IPS-15b (cell line): ENCODE data around the gene ZNF219.

Experiments used
- H3K27me3 ChIP-seq: one replicate; pipeline ENCODE4 v1.6.1; 2013; ENCODE audit warnings: low read length; ENCODE audit not compliant: control insufficient read depth, insufficient read depth
- H3K36me3 ChIP-seq: one replicate; pipeline ENCODE4 v1.6.1; 2013; ENCODE audit warnings: low read length; ENCODE audit not compliant: control insufficient read depth, insufficient read depth
- H3K4me1 ChIP-seq: one replicate; pipeline ENCODE4 v1.6.1; 2013; ENCODE audit warnings: mild to moderate bottlenecking, low read length; ENCODE audit not compliant: control insufficient read depth, insufficient read depth
- H3K4me3 ChIP-seq: one replicate; pipeline ENCODE4 v1.5.1; 2013; ENCODE audit warnings: low read depth, low read length
- H3K9ac ChIP-seq: one replicate; pipeline ENCODE4 v1.6.1; 2013; ENCODE audit warnings: low read depth, mild to moderate bottlenecking, low read length
- H3K9me3 ChIP-seq: one replicate; pipeline ENCODE4 v1.6.1; 2013; ENCODE audit warnings: mild to moderate bottlenecking, low read length; ENCODE audit not compliant: control insufficient read depth, insufficient read depth

ZNF219 gene

DNA sequence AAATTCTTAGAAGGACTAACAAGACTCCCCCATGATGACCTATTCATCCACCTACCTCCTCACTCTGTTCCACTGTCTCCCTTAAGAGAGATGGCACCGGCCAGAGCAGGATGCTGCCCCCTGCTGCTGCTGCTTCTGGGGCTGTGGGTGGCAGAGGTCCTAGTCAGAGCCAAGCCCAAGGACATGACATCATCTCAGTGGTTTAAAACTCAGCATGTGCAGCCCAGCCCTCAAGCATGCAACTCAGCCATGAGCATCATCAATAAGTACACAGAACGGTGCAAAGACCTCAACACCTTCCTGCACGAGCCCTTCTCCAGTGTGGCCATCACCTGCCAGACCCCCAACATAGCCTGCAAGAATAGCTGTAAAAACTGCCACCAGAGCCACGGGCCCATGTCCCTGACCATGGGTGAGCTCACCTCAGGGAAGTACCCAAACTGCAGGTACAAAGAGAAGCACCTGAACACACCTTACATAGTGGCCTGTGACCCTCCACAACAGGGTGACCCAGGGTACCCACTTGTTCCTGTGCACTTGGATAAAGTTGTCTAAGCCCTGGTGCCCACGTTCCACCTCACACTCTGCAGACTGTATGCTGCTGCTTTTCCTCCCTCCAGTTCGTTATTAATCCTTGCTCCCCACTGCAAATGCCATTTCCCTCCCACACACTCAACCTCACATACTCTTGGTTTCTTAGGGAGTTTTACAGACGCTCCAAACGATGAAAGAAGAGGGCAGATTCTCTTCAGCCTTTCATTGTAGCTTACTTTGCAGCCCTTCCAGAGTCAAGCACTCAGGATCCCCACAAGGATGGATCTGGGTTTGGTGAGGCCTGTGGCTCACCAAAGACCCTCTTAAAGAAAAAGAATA is 40.4 kb downstream of the ZNF219 start, which contains the start of gene RNASE8:
RNASE8 (plus strand) TSS at position 20 of the 873 bp plus-strand sequence; CDS start at position 91, 71 bp downstream.
- Histone ChIP-seq H3K9ac (no peak within 1 kb of the TSS), H3K4me3 (no peak within 1 kb of the TSS), H3K9me3 (no peaks in the 10 kb centered on the region), H3K4me1 (no peaks in the 10 kb centered on the region), H3K36me3 (no peaks in the 10 kb centered on the region), H3K27me3 (peaks cover 3% of the 10 kb centered on the region)

DNA sequence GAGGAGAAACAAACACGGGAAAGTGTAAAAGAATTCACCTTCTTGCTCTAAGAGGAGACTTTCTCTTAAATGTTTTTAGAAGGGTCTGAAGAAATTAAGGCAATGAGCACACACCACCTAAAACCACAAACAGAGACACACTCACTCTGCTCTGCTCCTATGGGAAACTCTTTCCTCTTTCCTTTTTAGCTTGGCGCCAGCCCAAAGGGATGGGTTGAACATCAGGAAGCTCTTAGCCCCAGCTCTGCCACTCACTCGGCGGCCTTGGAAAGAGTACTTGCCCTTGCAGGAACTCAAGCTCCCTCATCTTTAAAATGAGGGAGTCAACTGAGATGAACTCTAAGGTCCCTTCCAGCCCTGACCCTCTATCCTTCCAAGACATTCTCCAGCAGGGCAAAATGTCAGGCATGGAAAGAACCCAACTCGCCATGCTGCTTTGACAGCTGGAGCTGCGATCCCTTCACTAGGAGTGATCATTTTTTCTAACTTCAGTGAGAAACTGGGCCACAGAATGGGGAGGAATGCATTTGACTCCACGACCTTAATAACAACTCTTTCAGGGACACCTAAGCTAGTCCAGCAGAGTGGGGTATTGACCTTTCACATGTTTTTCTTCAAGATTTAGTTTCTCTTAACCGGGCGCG is 41.8 kb downstream of the ZNF219 start:
- Histone ChIP-seq H3K9ac (no peak overlapping the region), H3K9me3 (no peaks in the 10 kb centered on the region), H3K4me3 (no peak overlapping the region), H3K27me3 (peaks cover 3% of the 10 kb centered on the region), H3K4me1 (no peaks in the 10 kb centered on the region), H3K36me3 (no peaks in the 10 kb centered on the region)

DNA sequence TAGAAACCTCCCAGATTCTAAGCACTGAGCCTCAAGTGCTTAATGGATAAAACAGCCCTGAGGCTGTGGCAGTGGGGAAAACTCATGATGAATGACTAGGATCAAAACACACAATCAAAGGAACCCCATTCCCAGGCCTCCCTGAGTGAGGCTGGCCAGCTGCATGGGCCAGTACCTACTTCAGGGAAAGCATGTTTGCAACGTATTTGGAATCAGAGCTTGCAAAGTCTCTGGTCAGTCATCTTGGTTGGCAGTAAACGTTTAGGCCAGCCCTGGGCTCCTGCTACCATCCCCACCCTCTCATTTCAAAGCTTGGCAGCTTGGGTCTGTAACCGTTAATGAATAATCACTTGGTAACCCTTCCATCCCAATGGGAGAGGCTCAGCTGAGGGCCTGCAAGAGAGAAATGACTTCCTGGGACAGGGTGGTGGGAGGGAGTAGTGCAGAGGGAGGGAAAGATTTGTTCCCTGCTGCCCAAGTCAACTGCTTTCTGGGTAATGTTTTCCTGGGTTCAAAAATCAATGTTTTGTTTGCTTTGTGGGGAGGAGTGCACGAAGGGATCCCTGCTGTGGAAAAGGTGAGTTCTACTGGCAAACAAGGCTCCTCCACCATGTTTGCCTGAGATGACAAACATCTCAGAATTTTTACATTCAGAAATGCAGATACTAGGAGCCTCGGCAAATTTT is 42.9 kb downstream of the ZNF219 start:
- H3K4me3 ChIP-seq, result no peak overlapping the region
- no peaks in the 10 kb centered on the region for H3K4me1 ChIP-seq
- no peaks in the 10 kb centered on the region for H3K36me3 ChIP-seq
- no peak overlapping the region for H3K9ac ChIP-seq
- no peaks in the 10 kb centered on the region for H3K9me3 ChIP-seq
- peaks cover 3% of the 10 kb centered on the region for H3K27me3 ChIP-seq

DNA sequence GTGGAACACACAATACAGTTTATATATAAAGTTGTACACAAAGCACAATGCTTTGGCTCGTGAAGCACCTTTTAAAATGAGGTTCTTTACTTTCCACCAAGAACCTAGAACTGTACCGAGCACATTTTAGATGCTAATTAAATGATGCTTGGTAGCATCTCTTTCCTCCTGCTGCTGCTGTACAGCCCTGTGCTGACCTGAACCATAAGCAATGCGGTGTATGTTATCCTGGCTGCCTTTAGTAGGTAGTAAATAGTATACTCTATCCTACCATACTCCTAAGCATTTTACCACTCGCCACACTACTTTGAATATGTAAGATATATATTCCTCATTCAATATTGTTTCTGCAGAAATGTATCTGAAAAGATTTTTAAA is 43.7 kb downstream of the ZNF219 start:
- H3K4me1 ChIP-seq, result no peaks in the 10 kb centered on the region
- no peaks in the 10 kb centered on the region for H3K9me3 ChIP-seq
- peaks cover 3% of the 10 kb centered on the region for H3K27me3 ChIP-seq
- H3K4me3 ChIP-seq, result no peak overlapping the region
- H3K9ac ChIP-seq, result no peak overlapping the region
- H3K36me3 ChIP-seq, result no peaks in the 10 kb centered on the region

DNA sequence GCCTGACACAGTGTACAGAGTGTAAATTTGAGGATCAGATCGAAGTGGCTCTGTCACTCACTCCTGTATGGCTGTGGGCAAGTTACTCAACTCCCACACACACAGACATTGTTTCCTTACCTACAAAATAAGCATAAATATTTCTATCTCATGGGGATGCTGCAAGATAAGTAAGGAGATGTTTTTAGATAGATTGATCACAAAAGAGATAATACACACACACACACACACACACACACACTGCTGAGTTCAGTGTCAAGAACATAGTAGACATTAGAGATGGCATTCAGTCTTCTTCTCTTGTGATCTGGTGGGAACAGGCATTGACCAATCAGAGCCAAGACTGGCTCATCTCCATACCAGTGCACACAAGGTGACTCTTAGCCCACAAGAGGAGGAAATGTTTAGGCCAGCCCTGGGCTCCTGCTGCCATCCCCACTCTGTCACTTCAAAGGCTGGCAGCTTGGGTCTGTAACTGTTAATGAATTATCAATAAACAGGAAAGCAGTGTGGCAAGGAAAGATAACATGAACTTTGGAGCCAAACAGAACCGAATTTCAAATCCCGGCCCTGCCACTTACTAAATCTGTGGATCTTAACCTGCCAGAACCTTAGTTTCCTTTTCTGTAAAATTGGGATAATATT is 44.2 kb downstream of the ZNF219 start:
- peaks cover 3% of the 10 kb centered on the region for H3K27me3 ChIP-seq
- H3K4me1 ChIP-seq, result no peaks in the 10 kb centered on the region
- no peaks in the 10 kb centered on the region for H3K9me3 ChIP-seq
- H3K4me3 ChIP-seq, result no peak overlapping the region
- no peaks in the 10 kb centered on the region for H3K36me3 ChIP-seq
- H3K9ac ChIP-seq, result no peak overlapping the region

DNA sequence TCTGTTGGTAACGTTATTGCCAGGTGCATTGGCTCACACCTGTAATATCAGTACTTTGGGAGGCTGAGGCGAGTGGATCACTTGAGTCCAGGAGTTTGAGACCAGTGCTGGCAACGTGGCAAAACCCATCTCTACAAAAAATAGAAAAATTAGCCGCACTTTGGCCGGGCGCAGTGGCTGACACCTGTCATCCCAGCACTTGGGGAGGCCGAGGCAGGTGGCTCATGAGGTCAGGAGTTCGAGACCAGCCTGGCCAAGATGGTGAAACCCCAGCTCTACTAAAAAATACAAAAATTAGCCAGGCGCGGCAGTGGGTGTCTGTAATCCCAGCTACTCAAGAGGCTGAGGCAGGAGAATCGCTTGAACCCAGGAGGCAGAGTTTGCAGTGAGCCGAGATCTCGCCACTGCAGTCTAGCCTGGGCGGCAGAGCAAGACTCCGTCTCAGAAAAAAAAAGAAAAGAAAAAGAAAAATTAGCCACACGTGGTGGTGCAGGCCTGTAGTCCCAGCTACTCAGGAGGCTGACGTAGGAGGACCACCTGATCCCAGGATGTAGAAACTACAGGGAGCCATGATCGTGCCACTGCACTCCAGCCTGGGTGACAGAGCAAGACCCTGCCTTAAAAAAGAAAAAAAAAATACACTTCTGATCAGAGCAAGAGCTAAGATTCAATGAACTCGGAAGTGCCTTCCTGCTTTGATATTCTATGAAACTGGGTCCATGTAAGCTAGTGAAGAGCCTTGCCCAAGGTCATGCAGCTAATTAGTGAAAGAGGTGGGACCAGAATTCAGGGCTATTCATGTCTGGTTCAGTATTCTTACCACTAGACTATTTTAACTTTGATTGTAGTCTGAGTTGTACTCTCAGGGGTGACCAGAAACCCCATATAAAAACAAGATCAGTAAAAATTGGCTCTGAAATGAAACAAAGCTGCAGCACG is 45.0 kb downstream of the ZNF219 start:
- H3K4me1 ChIP-seq, result no peaks in the 10 kb centered on the region
- no peaks in the 10 kb centered on the region for H3K9me3 ChIP-seq
- H3K4me3 ChIP-seq, result no peak overlapping the region
- no peak overlapping the region for H3K9ac ChIP-seq
- H3K27me3 ChIP-seq, result peaks cover 3% of the 10 kb centered on the region
- no peaks in the 10 kb centered on the region for H3K36me3 ChIP-seq

DNA sequence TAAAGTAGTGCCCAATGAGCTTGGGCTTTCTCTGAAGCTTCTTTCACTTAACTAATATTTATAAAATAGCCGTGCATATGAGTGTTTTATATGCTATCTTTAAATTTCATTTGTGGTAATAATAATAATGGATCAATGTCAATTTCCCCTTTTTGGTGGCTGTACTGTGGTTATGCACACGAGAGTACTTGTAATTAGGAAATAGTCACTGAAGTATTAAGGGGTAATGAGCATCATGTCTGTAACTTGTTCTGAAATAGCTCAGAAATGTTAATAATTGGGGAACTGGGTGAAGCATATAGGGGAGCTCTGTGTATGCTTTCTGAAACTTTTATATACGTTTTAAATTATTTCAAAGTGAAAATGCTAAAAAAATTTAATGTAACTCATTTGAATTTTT is 47.9 kb downstream of the ZNF219 start:
- H3K36me3 ChIP-seq, result no peaks in the 10 kb centered on the region
- no peaks in the 10 kb centered on the region for H3K4me1 ChIP-seq
- peaks cover 2% of the 10 kb centered on the region for H3K27me3 ChIP-seq
- no peak overlapping the region for H3K4me3 ChIP-seq
- no peak overlapping the region for H3K9ac ChIP-seq
- no peaks in the 10 kb centered on the region for H3K9me3 ChIP-seq

DNA sequence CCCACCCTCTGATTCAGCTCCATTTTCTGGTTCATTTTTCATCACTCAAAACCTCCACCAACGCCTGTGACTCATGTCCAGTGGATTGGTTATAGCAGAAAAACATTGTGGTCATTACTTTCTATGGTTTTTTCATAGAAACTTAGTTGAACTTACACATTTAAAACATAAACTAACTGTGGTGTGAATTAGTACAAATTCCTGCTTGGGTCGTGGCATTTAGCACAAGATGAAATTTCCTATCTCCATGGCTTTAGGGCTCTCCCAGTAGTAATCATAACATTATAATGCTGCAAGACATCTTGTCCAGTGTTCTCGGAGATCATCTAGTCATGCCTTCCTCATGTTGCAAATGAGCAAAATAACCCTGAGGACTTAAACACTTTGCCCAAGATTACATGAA is 49.2 kb downstream of the ZNF219 start:
- no peaks in the 10 kb centered on the region for H3K9me3 ChIP-seq
- H3K36me3 ChIP-seq, result no peaks in the 10 kb centered on the region
- H3K4me3 ChIP-seq, result no peak overlapping the region
- H3K4me1 ChIP-seq, result no peaks in the 10 kb centered on the region
- no peak overlapping the region for H3K9ac ChIP-seq
- H3K27me3 ChIP-seq, result peaks cover 2% of the 10 kb centered on the region

DNA sequence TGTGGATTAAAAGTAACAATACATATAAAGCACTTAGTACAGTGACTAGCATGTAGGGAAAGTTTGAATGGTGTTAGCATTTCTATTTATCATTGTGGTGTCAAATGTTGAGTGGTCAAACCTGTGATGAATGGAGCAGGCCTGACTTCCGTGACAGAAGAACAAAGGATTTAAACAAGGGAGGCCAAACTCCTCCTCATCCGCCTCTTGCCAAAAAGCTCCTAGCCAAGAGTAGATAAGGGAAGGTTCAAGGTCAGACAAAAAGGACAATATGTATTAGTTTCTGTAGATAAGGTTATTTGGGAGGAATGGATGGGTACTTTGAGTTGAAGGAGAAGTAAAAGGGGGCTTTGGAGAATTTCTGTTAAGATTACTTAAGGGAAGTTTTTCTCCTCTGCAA is 49.8 kb downstream of the ZNF219 start:
- H3K9ac ChIP-seq, result no peak overlapping the region
- no peak overlapping the region for H3K4me3 ChIP-seq
- H3K9me3 ChIP-seq, result no peaks in the 10 kb centered on the region
- no peaks in the 10 kb centered on the region for H3K4me1 ChIP-seq
- H3K36me3 ChIP-seq, result no peaks in the 10 kb centered on the region
- H3K27me3 ChIP-seq, result peaks cover 2% of the 10 kb centered on the region

DNA sequence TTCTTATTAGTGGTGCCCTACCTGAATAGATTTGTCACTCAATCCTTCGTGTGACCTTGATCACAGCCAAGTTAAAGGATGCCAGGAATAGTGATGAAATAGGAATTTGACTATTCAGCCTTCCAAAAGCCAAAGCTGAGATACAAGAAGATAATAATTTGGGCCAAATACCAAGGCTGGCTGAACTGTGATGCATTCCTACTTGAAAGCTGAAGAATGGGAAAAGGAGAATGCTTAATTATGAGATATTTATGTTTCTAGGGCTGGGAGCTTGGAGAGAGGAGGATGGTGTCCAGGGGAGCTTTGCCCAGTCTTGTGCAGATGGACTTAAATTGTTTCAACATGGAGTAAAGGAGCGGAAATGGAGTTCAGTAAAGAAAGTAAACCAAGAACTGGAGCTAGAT is 51.1 kb downstream of the ZNF219 start:
- Histone ChIP-seq H3K4me3 (no peak overlapping the region), H3K9ac (no peak overlapping the region), H3K27me3 (peaks cover 2% of the 10 kb centered on the region), H3K4me1 (no peaks in the 10 kb centered on the region), H3K36me3 (no peaks in the 10 kb centered on the region), H3K9me3 (no peaks in the 10 kb centered on the region)
